CD4-positive, alpha-beta T cell treated with Interleukin-15 for 4 hours (primary cell): ENCODE data around the gene HNRNPM.
A peak's percentile ranks its signal among the peaks of the same experiment; 100 is the strongest.

Experiments used
- DNase-seq: peaks from one replicate; pipeline ENCODE4 v3.0.0-alpha.2; 2020; ENCODE audit warnings: low spot score

Gene HNRNPM

GRCh38 chr19:8487137-8487851 is 42.5 kb downstream of the HNRNPM start:
- peak; percentile 69 for DNase-seq

GRCh38 chr19:8488365-8488764 is 43.6 kb downstream of the HNRNPM start:
- no peak for DNase-seq

- no peak for DNase-seq
These were observed 45.0 kb downstream of the HNRNPM start for GRCh38 chr19:8489561-8490394.

- DNase-seq, result no peak
These were observed 45.6 kb downstream of the HNRNPM start for GRCh38 chr19:8490395-8490760.

- DNase-seq, result no peak
These were observed 46.1 kb downstream of the HNRNPM start for GRCh38 chr19:8490873-8491272.

GRCh38 chr19:8491574-8491973 is 46.8 kb downstream of the HNRNPM start:
- DNase-seq, result no peak

GRCh38 chr19:8494158-8494557 is 49.4 kb downstream of the HNRNPM start:
- DNase-seq, result no peak

GRCh38 chr19:8498295-8498694 is 53.5 kb downstream of the HNRNPM start:
- DNase-seq, result no peak

- no peak for DNase-seq
These were observed 54.5 kb downstream of the HNRNPM start for GRCh38 chr19:8499048-8499833.

- no peak for DNase-seq
These were observed 55.4 kb downstream of the HNRNPM start for GRCh38 chr19:8500158-8500557.

- no peak for DNase-seq
These were observed 56.7 kb downstream of the HNRNPM start for GRCh38 chr19:8501516-8501915.

GRCh38 chr19:8501981-8502380 is 57.2 kb downstream of the HNRNPM start:
- no peak for DNase-seq

GRCh38 chr19:8503510-8503909 is 58.7 kb downstream of the HNRNPM start:
- DNase-seq, result no peak

GRCh38 chr19:8504171-8504570 is 59.4 kb downstream of the HNRNPM start:
- DNase-seq, result no peak

GRCh38 chr19:8504919-8505318 is 60.1 kb downstream of the HNRNPM start:
- DNase-seq, result no peak

GRCh38 chr19:8505680-8506401 is 61.1 kb downstream of the HNRNPM start:
- DNase-seq, result peak; percentile 63

- DNase-seq, result no peak
These were observed 61.7 kb downstream of the HNRNPM start for GRCh38 chr19:8506402-8506957.

GRCh38 chr19:8510589-8511115 is 65.9 kb downstream of the HNRNPM start:
- no peak for DNase-seq

GRCh38 chr19:8511573-8512101 is 66.9 kb downstream of the HNRNPM start:
- DNase-seq, result no peak

- DNase-seq, result no peak
These were observed 67.6 kb downstream of the HNRNPM start for GRCh38 chr19:8512115-8512967.
